GM18861 (cell line): ENCODE results near the gene KCNJ12.
"Not testable (repeated sequence)": the region's sequence is repeated elsewhere in the genome, so short reads cannot be mapped to it uniquely, and the experiment has no call there.

Experiments
- ATAC-seq: cut with Tn5 transposase; IDR thresholded peaks from one replicate; pipeline ENCODE4 v1.9.1; 2021; ENCODE audit not compliant: unreplicated experiment

KCNJ12 gene

GRCh38 chr17:21376081-21376758, at the start of gene KCNJ12:
KCNJ12 (plus strand) TSS chr17:21376357; CDS start chr17:21415343, 38,986 bp downstream.
- no peak for ATAC-seq

GRCh38 chr17:21327921-21328320, 48.2 kb upstream of the KCNJ12 start:
- ATAC-seq: peak; percentile 66

GRCh38 chr17:21328778-21329177, 47.4 kb upstream of the KCNJ12 start:
- not testable (repeated sequence) for ATAC-seq

- no peak for ATAC-seq
These were observed 45.6 kb upstream of the KCNJ12 start for GRCh38 chr17:21330436-21331160.

- not testable (repeated sequence) for ATAC-seq
These were observed 39.4 kb upstream of the KCNJ12 start for GRCh38 chr17:21336541-21337294.

GRCh38 chr17:21337981-21338625, 38.1 kb upstream of the KCNJ12 start:
- ATAC-seq: not testable (repeated sequence)

GRCh38 chr17:21339011-21339410, 37.1 kb upstream of the KCNJ12 start:
- ATAC-seq: no peak

GRCh38 chr17:21339571-21339970, 36.6 kb upstream of the KCNJ12 start:
- not testable (repeated sequence) for ATAC-seq

- not testable (repeated sequence) for ATAC-seq
These were observed 35.8 kb upstream of the KCNJ12 start for GRCh38 chr17:21340407-21340806.

- not testable (repeated sequence) for ATAC-seq
These were observed 34.9 kb upstream of the KCNJ12 start for GRCh38 chr17:21341279-21341678.

GRCh38 chr17:21341925-21342540, 34.1 kb upstream of the KCNJ12 start:
- not testable (repeated sequence) for ATAC-seq

- ATAC-seq: not testable (repeated sequence)
These were observed 32.9 kb upstream of the KCNJ12 start for GRCh38 chr17:21343061-21343949.

GRCh38 chr17:21344801-21345200, 31.4 kb upstream of the KCNJ12 start:
- not testable (repeated sequence) for ATAC-seq

- ATAC-seq: no peak
These were observed 30.9 kb upstream of the KCNJ12 start for GRCh38 chr17:21345236-21345635.

- ATAC-seq: not testable (repeated sequence)
These were observed 30.1 kb upstream of the KCNJ12 start for GRCh38 chr17:21346107-21346506.

GRCh38 chr17:21346651-21347250, 29.4 kb upstream of the KCNJ12 start:
- ATAC-seq: not testable (repeated sequence)

- ATAC-seq: not testable (repeated sequence)
These were observed 28.5 kb upstream of the KCNJ12 start for GRCh38 chr17:21347660-21348059.

GRCh38 chr17:21348081-21348925, 27.9 kb upstream of the KCNJ12 start:
- peak; percentile 69 for ATAC-seq
